ENCODE results near the gene CTBP2.

The CTBP2 gene

DNA sequence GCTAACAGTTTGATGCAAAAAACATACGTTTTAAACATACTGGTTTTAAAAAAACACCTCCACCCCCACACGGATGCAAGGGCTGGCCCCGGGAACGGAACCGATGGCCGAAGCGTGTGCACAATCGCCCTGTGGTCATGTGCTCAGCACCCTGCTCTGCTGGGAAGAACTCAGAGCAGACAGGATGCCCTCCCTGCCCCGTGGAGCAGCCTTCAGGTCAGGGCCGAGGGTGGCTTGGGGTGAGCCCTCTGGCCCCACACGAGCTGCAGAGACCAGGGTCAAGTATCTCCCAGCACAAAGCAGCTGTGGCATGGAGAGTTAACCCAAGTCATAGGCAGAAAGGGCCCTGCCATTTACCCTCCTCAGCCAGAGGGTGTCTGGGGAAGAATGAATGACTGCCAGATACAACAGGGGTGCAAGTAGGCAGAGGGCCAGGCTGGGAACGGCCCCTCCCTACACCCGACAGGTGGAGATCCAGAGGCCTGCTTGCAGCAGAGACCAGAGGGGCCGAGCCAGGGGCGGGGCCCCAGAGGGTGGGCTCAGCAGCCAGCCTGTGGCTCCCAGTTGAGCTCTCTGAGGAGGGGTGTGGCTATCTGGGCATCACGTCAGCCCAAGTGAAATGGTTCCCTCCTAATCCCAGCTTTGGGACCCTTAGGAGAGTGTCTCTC, 161.6 kb downstream of the CTBP2 start:
- Histone ChIP-seq H3K4me3 (ENCODE audit: low read depth, low read length) (no peak overlapping the region), H3K4me1 (peaks cover 28% of the 10 kb centered on the region), H3K36me3 (peaks cover 74% of the 10 kb centered on the region), H3K9me3 (no peaks in the 10 kb centered on the region), H3K27me3 (no peaks in the 10 kb centered on the region)
- DNase-seq = no peak
- TF ChIP-seq, protein P1, sequence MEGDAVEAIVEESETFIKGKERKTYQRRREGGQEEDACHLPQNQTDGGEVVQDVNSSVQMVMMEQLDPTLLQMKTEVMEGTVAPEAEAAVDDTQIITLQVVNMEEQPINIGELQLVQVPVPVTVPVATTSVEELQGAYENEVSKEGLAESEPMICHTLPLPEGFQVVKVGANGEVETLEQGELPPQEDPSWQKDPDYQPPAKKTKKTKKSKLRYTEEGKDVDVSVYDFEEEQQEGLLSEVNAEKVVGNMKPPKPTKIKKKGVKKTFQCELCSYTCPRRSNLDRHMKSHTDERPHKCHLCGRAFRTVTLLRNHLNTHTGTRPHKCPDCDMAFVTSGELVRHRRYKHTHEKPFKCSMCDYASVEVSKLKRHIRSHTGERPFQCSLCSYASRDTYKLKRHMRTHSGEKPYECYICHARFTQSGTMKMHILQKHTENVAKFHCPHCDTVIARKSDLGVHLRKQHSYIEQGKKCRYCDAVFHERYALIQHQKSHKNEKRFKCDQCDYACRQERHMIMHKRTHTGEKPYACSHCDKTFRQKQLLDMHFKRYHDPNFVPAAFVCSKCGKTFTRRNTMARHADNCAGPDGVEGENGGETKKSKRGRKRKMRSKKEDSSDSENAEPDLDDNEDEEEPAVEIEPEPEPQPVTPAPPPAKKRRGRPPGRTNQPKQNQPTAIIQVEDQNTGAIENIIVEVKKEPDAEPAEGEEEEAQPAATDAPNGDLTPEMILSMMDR (IDR thresholded peaks at IDR 0.05; ENCODE audit: low read depth, low read length) = no peak

DNA sequence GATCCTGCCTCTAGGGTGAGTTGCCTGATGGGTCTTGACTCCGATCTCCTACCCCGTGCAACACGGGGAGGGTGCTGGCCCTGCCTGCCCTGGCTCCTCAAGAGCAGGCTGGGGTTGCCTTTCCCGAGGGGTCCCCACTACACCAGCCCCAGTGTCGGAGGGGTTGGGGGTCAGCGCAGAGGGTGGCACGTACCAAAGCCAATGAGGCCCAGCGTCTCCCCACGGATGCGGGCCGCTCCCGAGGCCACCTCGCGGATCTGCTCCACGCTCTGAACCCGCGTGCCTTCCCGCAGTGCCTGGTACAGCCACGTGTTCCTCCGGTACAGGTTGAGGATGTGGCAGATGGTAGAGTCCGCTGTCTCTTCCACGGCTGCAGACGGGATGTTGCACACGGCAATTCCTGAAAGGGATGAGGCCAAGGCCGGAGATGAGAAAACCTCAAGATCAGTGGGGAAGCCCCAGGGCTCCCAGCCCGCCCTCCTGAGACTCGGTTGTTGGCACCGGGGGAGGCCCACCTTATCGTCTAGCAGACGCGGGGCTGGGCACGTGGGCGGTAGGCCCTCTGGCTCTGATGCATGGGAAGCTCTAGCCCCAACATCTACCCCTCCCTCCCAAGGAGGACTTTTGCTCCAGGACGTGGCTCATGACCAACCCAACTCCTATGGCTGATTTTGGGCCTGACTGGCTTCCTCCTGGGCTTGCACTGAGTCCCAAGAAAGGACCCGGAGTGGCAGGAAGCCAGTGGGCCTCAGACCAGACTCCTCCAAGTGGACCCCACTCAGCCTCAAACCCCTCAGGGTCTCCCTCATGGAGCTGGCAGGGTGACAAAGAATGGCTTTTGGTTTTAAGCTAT, 162.4 kb downstream of the CTBP2 start:
- Histone ChIP-seq H3K9me3 (no peaks in the 10 kb centered on the region), H3K27me3 (no peaks in the 10 kb centered on the region), H3K4me1 (peaks cover 26% of the 10 kb centered on the region), H3K36me3 (peaks cover 77% of the 10 kb centered on the region), H3K4me3 (ENCODE audit: low read depth, low read length) (no peak overlapping the region)
- TF ChIP-seq, protein P1 (IDR thresholded peaks at IDR 0.05; ENCODE audit: low read depth, low read length) = no peak
- DNase-seq = no peak

DNA sequence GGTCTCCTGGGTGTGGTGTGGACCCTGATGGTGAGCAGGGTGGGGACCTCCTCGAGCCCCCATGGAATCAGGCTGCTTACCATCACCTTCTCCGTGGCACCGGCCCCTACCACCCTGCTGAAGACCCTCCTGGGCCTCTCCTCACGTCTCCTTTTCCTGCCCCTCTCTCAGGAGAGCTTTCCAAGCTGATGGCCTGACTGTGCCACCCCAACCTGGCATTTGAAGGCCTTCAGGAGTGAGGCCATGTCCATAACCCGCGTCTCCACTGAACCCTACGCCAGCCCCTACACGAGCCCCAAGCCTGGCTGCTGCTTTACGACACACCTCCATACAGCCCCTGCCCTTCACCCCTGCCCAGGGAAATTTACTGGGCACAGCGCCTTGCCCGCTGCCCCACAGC, 163.1 kb downstream of the CTBP2 start:
- Histone ChIP-seq H3K27me3 (no peaks in the 10 kb centered on the region), H3K9me3 (no peaks in the 10 kb centered on the region), H3K4me1 (peaks cover 26% of the 10 kb centered on the region), H3K4me3 (ENCODE audit: low read depth, low read length) (no peak overlapping the region), H3K36me3 (peaks cover 77% of the 10 kb centered on the region)
- TF ChIP-seq, protein P1 (IDR thresholded peaks at IDR 0.05; ENCODE audit: low read depth, low read length) = no peak
- DNase-seq = no peak

DNA sequence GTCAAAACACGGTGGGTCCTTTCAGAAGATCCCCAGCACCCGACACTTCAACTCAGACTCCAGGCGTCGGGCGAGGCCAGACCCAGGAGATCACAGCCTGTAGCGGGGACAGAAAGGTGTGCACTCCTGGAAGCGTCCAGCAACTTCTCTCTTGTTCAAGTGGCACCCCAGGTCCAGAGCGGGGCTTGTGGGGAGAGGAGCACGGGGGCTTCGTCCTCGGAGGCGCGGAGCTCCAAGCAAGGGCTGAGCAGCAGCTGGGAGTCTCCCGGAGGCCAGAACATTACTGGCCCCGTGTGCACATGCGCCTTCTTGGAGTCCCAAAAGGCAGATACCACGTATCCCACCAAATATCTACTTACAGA, 163.5 kb downstream of the CTBP2 start:
- H3K36me3 ChIP-seq = peaks cover 80% of the 10 kb centered on the region
- H3K4me1 ChIP-seq = peaks cover 22% of the 10 kb centered on the region
- TF ChIP-seq, protein P1 (IDR thresholded peaks at IDR 0.05; ENCODE audit: low read depth, low read length) = no peak
- no peaks in the 10 kb centered on the region for H3K9me3 ChIP-seq
- no peaks in the 10 kb centered on the region for H3K27me3 ChIP-seq
- H3K4me3 ChIP-seq (ENCODE audit: low read depth, low read length) = no peak overlapping the region
- no peak for DNase-seq

DNA sequence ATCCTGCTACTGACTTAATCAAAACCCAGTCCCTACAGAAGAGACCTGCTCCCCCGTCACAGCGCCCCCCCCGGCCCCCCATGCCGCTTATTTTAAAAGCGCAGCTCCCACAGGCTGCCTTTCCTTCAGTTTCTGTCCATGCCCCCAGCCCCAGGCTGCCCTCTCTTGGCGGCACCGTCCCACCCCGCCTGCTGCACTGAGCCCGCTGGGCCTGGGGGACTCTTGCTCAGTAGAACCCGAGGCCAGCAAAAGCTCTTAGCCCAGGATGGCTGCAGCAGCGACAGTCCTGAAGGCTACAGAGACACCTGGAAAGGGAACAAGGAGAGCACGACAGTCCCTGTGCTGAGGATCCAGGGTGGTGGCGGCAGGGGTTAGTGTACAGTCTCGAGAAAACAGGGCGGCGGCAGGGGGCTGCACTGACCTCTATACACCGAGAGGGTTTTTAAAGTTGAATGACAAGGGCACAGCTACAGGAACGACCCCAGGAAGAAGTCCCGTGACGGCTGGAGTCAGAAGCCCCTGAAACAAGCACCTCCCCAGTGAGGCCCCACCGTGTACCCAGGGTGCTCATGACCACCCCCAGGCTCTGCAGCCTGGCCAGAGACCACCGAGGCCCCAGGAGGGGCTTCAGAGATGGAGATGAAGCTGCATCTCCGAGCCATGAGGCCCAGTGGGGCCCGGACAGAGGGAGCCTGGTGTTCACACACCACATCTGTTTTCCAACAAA, 164.1 kb downstream of the CTBP2 start:
- no peak for DNase-seq
- H3K27me3 ChIP-seq = no peaks in the 10 kb centered on the region
- peaks cover 18% of the 10 kb centered on the region for H3K4me1 ChIP-seq
- H3K9me3 ChIP-seq = no peaks in the 10 kb centered on the region
- TF ChIP-seq, protein P1 (IDR thresholded peaks at IDR 0.05; ENCODE audit: low read depth, low read length) = no peak
- no peak overlapping the region for H3K4me3 ChIP-seq (ENCODE audit: low read depth, low read length)
- H3K36me3 ChIP-seq = peaks cover 85% of the 10 kb centered on the region
